ENCODE results near the gene MEGF6.

The MEGF6 gene

DNA sequence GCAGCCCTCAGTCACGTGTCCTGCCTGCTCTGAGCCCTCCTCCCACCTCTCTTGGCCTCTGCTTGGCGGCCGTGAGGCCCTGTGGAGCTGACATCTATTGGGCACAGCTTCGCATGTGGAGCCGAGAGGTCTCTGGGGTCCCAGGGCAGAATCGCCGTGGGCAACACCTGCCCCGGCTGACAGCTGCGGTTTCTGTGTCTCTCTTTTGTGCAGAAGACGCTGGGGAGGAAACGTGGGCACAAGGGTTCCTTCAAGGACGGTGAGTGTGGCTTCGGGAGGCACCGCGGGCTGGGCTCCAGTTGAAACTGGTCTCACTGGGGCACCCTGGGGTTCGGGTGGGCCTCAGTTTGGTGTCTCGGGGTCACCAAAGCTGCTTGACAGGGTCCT is 145.4 kb downstream of the MEGF6 start:
- no peak for DNase-seq

DNA sequence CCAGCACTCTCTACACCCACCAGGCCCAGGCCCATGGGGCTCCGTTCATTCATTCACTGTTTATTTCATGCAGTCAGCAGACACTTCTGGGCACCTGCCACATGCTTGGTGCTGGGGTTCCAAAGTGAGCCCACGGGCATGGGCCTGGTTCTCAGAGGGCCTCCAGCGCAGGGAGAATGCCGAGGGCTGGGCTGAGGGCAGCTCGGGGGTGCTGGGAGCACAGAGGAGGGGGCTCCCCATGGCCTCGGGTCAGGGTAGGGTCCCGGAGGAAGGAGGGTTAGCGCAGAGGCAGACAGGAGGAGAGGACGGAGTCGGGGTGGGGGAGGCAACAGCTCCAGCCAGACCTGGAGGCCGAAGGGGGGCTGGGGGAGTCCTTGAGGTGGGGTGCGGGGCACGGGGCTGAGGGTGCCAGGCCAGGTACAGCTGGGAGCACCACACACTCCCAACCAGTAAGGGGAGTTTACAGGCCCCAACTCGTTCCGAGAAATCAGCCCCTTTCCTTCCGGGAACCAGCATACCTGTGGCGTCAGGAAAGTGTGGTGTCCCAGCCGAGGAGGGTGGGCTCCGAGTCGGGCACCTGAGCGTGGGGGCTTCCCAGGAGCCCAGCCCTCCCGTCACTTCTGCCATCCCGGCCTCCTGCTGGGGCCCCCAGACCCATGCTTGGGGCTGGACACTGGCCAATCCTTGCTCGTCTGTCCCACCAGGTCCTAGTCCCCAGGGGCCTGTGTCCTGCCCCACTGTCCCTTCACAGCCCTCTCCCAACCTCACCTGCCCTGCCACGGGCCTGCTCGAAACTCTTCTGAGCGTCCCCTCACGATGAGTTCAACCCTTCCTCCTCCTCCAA is 146.0 kb downstream of the MEGF6 start:
- no peak for DNase-seq

DNA sequence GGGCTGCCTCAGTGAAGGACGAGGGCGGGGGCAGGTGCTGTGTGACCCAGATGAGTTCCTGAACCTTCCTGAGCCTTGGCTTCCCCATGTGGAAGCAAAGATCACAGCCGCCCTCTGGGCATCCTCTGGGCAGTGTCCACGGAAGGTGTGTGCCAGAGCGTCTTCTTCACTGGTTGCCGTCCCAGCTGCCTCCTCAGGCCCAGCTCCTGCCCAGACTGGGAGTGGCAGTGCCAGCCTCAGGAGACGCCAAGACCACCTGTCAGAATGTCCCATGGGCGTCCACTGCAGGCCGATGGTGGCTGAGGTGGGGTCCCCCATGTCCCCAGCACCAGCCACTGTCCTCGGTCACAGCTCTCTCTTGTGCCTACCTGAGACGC is 146.7 kb downstream of the MEGF6 start:
- no peak for DNase-seq

- DNase-seq: no peak
Observed at GRCh38 chr1:3463891-3464648, 147.2 kb downstream of the MEGF6 start.

GRCh38 chr1:3463408-3463863 is 147.9 kb downstream of the MEGF6 start:
- no peak for DNase-seq

GRCh38 chr1:3463013-3463385 is 148.3 kb downstream of the MEGF6 start:
- DNase-seq: no peak

- DNase-seq: no peak
Observed at GRCh38 chr1:3462356-3463012, 148.8 kb downstream of the MEGF6 start.

DNA sequence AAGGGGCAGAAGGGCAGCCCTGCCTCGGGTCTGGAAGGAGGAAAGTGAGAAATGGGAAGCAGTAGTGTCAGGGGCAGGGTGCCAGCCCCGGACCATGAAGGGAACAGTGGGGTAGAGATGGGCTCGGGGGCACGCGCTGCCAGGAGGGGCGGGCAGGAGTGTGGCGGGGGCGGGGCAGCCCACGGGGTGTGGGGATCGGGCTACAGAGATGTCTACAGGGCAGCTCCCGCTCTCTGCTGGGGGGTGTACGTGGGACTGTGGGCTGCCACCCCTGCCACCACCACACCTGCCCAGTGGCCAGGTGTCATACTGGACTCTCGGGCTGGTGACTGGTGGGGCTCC is 149.4 kb downstream of the MEGF6 start:
- DNase-seq: no peak

- no peak for DNase-seq
Observed at GRCh38 chr1:3461238-3461933, 149.9 kb downstream of the MEGF6 start.

- DNase-seq: no peak
Observed at GRCh38 chr1:3460672-3461131, 150.6 kb downstream of the MEGF6 start.

DNA sequence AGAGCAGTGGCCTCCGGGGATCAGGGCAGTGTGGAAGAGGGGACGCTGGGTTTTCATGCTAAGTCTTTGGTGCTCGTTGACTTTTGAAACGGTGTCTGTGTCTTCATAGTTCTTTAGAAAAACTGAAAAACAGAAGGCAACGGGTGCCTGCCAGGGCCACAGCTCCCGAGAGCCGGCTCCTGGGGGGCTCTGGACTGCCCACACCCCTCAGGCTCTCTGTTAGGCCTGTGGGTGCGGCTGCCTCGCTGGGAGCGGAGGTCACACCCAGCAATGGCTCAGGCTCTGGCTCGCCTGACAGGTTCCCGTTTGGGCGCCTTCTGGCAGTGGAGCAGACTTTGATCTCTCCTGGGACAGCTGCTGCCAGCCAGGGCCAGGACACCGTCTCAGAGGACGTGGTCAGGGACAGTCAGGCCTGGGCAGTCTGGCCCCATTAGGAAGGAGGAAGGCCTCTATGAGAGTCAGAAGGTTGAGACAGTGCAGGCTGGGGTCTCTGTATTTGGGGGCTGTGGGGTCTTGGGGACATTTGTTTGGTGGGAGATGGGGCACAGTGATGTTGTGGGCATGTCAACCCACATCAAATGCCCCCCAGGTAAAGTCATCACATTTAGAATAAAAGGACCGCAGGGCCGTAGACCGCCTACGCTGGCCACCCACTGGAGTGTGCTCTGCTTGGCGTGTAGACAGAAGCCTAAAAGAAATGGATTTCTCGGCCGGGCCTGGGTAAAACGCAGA is 151.2 kb downstream of the MEGF6 start:
- no peak for DNase-seq

DNA sequence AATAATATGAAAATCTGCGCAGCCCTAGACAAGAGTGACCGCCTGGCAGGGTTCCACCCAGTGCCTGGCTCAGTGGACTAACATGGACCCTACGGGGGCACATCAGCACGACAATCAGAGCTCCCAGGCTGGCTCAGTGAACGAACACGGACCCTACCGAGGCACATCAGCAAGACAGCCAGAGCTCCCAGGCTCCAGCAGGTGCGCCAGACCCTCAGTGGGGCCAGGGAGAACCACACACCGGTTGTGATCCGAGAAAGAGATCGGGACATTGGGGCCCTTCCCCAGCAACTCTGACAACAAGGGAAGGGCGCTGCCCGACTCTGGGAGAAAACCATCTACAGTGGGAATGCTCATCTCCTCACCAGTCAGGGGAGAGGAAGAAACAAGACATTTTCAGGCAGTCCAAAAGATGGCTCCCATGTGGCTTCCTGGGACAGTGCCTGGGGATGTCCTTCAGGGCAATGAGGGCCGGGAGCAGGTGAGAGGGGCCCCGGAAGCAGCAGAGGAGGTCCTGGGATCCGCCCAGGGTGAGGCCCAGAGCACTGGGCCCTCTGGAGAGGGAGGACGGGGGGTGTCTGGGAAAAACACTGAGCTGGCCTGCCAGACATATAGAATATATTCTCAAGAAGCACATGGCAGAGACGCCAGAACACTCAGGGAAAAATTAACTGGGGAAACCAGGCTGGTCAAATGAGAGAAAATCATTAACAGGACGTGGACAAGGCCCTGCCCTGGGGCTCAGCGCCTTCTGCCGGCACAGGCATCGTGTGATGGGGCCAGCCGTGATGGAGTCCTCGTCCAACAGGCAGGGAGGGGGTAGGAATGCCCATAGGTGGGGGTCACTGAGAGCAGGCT is 152.0 kb downstream of the MEGF6 start:
- DNase-seq: no peak

GRCh38 chr1:3457910-3458883 is 153.1 kb downstream of the MEGF6 start:
- no peak for DNase-seq

GRCh38 chr1:3456964-3457909 is 154.1 kb downstream of the MEGF6 start:
- DNase-seq: no peak

DNA sequence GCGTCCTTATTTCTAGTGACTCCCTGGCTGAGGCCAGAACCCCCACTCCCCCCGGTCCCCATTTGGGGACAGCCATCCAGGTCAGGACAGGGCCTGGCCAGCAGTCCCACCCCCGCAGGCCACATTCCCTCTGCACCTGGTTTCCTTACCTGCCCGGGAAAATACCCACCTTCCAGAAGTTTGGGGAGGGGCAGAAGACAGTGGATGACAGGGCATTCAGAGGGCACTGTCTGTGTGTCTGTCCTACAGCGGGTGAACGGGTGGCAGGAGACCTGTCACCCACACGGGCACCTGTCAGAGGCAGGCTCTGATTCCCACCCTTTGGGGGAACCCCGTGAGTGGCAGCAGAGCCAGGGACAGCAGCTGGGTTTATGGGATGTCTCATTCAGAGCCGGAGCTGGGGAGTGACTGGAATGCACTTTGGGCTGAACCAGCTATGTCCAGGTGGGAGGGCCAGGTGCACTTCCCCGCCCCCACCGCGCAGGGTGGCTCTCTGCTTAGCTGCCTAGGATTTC is 154.8 kb downstream of the MEGF6 start:
- no peak for DNase-seq

- no peak for DNase-seq
Observed at GRCh38 chr1:3455670-3456448, 155.4 kb downstream of the MEGF6 start.

- DNase-seq: no peak
Observed at GRCh38 chr1:3454811-3455618, 156.3 kb downstream of the MEGF6 start.

Data from NCI-H1694 (cell line).